ENCODE measurements around the gene TMEM235.
"Not testable (repeated sequence)": the region's sequence is repeated elsewhere in the genome, so short reads cannot be mapped to it uniquely, and the experiment has no call there.

Gene TMEM235

GRCh38 chr17:78238823-78239488 lies 7.5 kb downstream of the TMEM235 start:
- no peak for DNase-seq

DNA sequence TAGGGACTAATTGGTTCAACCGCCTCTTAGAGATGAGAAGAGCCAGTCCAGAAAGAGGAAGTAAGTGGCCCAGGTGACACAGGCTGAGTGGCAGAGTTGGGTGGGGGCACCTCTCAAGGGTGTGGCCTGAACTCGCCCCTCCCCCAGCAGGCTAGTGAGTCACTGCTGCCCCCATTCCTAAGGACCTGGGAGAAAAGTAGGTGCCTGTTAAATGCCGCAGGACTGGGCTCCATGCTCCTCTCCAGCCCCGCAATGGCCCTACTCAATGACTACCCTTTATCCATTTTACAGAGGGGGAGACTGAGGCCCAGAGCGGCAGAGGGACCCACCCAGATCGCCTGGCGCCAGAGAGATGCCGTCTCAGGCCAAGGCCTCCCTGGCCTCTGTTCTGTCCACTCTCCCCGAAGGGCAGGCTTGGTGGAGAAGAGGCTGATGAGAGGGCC lies 8.1 kb downstream of the TMEM235 start:
- no peak for DNase-seq

DNA sequence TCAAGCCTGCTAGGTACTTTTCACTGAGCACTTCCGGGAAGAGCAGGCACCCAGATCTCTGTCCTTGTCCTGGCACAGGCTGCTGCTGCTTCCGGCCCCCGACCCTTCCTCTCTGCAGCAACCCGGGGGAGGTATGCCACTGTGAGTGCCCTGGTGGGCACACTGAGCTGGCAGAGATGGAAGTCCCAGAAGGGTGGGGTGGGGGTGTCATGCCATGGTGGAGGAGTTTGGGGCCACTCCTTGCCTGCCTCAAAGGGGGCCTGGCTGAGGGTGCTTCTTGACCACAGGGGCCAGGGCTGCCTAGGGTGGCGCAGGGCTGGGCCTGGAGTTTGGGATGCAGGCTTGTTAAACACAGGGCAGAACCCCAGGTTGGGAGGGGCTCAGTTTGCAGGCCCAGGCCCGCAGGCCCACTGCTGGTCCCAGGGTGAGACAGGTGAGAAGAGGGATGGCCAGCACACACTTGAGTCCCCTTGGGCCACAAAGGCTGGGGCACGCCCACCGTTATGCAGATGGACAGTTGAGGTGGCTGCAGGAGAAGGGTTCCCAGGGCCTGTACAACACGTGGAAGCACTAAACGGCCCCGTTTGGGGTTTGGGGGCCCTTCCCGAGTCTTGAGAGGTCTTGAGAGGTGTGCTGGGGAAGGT lies 8.7 kb downstream of the TMEM235 start:
- DNase-seq, result no peak

DNA sequence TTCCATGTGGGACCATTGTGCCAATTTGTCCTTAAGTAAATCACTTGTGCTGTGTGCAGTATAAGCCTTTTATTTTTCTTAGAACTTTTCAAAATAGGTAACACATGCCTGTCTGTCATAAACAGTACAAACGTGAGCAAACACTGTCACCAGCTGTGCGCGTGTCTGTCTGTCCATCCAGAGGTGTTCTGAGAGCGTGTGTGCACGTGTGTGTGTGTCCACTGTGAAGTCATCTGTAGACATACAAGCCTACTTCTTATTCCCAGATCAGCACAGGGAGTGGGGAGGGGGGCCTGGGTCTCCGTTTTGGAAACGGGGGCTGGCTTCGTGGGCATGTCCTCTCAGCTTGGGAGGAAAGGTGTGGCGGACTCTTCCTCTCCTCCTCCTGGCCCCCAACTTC lies 9.4 kb downstream of the TMEM235 start:
- no peak for DNase-seq

DNA sequence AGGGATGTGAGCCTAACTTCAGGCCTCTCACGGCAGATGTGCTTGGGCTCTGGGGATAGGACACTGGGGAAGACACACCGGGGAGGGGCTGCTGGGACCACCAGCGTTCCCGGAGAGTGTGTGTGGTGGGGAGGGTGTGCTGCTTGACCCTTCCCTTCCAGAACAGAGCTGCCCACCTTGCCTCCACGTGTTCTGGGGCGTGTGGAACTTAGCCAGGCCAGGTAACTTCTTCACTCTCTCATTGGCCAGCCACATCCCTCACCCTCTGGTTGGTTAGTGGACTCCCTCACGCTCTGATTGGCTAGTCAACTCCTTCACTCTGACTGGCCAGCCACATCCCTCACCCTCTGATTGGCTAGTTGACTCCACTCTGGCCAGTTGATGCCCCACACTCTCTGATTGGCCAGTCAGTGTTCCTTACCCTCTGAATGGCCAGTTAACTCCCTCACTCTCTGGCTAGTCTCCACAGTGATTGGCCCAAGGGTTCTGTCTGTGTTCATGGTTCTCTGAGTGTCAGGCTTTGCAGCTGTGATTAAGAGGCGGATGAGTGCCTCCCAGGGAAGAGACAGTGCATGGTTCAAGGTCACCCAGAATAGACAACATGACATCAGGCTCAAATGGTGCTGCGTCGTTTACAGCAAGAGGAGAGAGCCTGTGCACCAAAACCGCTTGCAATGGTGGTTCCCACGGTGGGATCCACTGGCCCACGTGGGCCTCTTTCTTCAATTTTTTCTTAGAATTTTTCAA lies 10.0 kb downstream of the TMEM235 start:
- DNase-seq, result peak; percentile 35

- peak; percentile 49 for DNase-seq
Observed at GRCh38 chr17:78242024-78242742, 10.8 kb downstream of the TMEM235 start.

DNA sequence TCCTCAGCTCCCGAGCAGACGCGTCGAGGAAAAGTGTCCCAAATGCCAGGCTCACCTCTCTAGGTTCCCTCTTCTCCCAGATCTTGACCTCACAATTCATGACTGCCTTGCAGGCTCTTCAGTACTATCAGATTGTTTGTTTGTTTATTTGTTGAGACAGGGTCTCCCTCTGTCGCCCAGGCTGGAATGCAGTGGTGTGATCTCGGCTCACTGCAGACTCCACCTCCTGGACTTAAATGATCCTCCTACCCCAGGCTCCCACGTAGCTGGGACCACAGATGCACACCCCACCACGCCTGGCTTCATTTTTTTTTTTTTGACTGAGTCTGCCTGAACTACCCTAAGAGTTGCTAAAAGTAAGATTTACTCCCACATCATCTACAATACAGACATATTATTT lies 15.9 kb downstream of the TMEM235 start:
- DNase-seq, result no peak

GRCh38 chr17:78248051-78248914 lies 16.9 kb downstream of the TMEM235 start:
- DNase-seq, result no peak

- no peak for DNase-seq
Observed at GRCh38 chr17:78249074-78249817, 17.8 kb downstream of the TMEM235 start.

- DNase-seq, result no peak
Observed at GRCh38 chr17:78249818-78250806, 18.7 kb downstream of the TMEM235 start.

DNA sequence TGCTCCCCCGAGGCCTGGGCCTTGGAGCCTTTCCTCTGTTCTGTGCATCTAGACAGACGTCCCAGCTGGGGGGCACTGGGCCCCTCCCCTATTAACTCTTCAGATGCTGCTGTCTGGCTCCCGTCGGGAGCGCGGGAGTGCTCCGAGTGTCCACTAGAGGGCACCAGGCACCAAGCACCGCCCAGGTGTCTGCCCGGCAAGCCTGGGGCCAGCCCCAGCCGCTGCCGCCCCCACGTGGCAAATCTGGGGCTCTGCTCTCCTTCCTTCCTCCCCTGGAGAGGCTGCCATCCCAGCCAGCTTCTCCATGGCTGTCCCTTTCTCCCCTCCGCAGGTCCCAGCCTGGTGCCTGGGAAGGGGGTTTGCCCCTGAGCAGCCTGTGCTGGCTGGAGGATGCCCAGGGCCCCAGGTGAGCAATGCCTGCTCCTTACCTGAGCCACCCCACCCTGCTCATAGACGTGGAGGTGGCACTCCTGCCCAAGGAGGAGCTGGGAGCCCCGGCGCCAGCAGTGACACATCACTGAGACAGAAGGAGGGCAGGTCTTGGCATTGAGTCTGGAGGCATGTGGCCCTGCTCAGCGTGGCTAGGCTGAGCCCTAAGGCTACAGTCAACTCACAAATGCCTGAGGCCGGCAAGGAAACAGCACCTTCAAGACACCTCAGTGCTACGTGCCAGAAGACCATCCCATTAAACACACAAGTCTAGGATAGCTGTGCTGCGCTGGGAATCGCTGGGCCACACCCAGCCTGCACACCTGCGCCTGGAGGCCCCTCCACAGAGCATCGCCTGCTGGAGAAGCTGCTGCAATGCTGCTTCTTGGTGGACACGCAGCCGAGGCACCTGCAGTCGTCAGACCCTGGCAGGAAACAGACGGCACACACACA lies 19.7 kb downstream of the TMEM235 start:
- DNase-seq, result peak; percentile 80

GRCh38 chr17:78251773-78252103 lies 20.3 kb downstream of the TMEM235 start:
- DNase-seq, result no peak

- DNase-seq, result no peak
Observed at GRCh38 chr17:78252111-78252634, 20.7 kb downstream of the TMEM235 start.

GRCh38 chr17:78252701-78253635 lies 21.5 kb downstream of the TMEM235 start:
- no peak for DNase-seq

DNA sequence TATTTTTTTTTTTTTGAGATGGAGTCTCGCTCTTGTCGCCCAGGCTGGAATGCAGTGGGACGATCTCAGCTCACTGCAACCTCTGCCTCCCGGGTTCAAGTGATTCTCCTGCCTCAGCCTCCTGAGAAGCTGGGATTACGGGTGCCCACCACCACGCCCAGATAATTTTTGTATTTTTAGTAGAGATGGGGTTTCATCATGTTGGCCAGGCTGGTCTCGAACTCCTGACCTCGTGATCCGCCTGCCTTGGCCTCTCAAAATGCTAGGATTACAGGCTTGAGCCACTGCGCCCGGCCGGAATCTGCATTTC lies 22.2 kb downstream of the TMEM235 start:
- DNase-seq, result not testable (repeated sequence)

DNA sequence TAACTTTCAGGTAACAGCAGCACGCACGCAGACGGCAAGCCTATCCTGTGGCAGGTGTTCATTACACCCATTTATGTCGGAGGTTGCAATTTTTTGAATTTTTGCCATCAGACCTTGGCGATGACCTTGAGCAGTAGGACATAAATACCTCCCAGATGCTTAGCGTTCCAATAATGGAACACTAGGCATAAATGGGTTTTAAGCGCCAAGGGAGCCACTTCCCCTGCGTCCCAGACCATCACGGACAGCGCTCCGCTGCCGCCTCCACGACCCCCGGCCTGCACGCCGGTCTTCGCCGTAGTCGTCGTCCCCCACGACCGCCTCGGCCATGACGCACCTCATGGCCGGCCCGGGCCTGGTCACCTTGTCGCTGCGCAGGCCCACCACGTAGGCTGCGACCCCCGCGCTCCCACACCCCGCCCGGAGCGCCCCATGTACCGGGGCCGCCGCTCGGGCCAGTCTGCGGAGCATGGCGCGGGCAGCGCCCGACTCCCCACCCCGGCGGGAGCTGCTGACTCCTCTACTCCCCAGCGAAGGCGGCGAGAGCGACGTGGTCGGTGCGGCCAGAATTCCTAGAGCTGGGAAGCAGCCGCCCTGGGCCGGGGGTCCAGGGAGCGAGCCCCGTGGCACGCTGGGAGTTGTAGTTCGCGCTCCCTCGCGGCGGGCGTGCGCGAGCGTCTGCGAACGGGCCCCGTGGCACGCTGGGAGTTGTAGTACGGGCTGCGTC lies 22.7 kb downstream of the TMEM235 start:
- DNase-seq, result peak; percentile 84

GRCh38 chr17:78255029-78255656 lies 23.7 kb downstream of the TMEM235 start:
- no peak for DNase-seq
